ENCODE measurements around the gene SLC25A20.

Gene SLC25A20, protein sequence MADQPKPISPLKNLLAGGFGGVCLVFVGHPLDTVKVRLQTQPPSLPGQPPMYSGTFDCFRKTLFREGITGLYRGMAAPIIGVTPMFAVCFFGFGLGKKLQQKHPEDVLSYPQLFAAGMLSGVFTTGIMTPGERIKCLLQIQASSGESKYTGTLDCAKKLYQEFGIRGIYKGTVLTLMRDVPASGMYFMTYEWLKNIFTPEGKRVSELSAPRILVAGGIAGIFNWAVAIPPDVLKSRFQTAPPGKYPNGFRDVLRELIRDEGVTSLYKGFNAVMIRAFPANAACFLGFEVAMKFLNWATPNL

DNA sequence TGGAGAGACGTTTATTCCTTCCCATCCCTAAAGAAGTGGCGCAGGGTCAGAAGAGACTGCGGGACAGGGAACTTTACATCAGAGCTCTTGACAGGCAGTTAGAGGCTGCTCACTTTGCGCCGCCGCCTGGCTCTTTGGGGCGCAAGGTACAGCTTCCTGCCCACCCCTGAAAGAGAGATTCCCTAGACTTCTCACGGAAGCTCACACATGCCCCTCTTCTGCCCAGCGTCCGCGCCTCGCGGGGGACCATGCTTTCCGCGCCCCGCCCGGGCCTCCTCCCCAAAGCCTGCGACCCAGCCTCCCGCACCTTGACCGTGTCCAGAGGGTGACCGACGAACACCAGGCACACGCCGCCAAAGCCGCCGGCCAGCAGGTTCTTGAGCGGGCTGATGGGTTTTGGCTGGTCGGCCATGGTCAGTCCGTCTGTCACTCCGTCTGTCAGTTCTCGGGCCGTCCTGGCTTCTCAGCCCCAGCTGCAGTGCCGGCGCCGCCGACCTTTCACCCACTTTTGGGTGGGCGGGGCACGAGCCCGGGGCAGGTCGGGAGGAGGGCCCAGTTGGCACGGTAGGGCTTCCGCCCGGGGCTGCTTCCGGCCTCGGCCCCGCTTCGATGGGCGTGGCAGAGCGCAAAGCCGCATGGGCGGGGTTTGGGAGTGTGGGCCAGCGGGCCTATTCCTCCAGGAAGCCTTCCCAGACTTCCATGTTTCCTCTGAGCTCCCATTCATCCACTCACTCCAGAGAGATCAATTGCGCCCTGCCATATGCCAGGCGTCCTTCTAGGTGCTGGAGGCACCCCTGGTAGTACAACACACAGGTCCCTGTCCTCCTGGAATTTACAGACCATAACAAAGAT lies at the start of gene SLC25A20:
Gene SLC25A20, minus strand, starts transcription at position 500 of the 852 bp plus-strand sequence. Its CDS starts 88 bp downstream, at position 412.
- DNase-seq (ENCODE audit: extremely low spot score, insufficient read length, low read depth) = peak; percentile 83
- peak; percentile 96 for FAIRE-seq

DNA sequence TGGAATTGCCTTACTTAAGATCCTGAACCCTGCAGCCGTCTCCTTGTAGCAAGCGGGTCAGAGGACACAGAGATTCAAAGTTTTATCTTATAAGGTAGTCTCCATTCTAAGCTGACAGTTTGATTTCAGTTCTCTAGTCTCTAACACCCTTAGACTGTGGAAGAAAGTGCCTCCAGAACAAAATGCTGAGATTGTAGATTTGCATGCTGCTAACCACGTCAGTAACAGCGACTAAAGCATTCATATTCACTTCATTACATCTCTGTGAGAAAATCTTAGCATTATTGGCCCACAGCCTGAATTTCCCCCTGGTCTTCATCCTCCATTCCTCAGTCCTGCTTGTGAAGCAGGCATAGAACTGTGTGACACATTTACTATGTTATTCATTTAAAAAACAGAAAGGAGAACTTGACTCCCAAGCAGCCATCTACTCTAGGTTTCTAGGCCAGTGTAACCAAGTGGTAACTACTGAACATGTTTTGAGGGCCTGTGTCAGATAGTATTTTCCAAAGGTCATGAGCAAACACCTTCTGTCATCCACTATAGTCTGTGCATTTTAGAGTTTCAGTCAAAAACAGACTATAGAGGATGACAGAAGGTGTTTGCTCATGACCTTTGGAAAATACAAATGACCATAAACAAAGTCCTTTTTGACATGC lies 47.3 kb upstream of the SLC25A20 start:
- FAIRE-seq = peak; percentile 15
- no peak for DNase-seq (ENCODE audit: extremely low spot score, insufficient read length, low read depth)

DNA sequence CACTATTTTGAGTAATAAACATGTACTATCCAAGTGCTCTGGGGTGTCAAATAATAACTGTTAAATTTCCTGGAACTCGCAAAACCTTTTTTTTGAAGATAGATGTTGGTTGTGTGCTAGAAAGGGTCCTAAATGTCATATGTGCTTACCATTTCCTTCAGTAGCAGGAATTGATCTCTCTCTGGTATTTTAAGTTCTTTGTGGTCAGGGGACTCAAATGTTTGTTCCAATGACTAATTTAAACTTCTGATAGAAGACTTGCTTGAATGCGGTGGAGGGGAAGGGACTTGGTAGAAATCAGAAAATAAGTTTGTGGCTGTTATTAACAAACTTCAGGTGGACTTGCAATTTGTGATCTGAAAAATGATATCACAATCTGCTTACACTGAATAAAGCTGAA lies 46.8 kb upstream of the SLC25A20 start:
- DNase-seq (ENCODE audit: extremely low spot score, insufficient read length, low read depth) (no peak), FAIRE-seq (no peak)

DNA sequence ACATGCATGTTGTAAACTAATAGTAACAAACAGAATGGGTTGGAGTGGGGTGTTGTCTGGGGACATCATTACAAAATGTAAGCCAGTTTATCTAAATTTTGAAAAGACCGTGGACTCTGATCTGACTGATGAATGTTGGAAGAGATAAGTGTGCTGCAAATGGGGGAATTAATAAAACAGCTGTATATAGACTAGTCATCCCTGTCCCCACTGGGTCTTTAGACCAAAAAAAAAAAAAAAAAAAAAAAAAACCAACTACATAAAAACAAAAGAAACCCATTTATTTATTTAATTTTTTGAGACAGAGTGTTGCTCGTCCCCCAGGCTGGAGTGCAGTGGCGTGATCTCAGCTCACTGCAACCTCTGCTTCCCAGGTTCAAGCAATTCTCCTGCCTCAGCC lies 40.0 kb upstream of the SLC25A20 start:
- FAIRE-seq (no peak), DNase-seq (ENCODE audit: extremely low spot score, insufficient read length, low read depth) (no peak)

DNA sequence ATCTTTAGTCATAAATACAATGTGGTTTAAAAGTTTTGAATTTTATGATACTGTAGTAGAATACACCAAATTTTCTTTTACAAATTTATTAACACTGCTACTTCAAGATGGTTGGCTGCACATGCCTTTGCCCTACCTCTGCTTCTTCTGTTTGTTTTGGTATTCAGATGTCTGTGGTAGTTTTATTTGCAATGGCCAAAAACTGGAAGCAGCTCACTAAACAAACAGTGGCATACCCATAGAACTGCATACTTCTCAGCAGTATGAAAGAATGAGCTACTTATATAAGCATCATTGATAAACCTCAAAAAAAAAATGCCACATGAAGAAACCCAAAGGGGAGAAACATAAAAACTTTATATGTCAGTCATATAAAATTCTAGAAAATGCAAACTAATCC lies 39.5 kb upstream of the SLC25A20 start:
- FAIRE-seq (no peak), DNase-seq (ENCODE audit: extremely low spot score, insufficient read length, low read depth) (no peak)

DNA sequence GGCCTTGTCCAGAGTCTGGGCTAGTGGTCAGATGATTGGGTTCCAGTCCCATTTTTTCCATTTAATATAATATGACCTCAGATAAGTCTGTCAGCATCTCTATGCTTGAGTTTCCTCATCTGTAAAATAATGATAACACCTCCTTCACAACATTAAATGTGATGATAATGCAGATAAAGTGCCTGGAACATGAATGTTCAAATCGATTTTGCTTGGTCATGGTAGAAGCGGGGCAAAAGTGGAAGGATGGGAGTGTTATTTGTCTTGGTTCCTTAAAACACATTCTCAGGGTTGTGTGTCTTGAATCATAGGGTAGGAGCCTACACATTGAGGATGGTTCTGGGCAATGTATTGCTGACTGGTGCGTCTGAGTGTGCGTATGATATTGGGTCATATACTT lies 36.8 kb upstream of the SLC25A20 start:
- no peak for DNase-seq (ENCODE audit: extremely low spot score, insufficient read length, low read depth)
- no peak for FAIRE-seq

DNA sequence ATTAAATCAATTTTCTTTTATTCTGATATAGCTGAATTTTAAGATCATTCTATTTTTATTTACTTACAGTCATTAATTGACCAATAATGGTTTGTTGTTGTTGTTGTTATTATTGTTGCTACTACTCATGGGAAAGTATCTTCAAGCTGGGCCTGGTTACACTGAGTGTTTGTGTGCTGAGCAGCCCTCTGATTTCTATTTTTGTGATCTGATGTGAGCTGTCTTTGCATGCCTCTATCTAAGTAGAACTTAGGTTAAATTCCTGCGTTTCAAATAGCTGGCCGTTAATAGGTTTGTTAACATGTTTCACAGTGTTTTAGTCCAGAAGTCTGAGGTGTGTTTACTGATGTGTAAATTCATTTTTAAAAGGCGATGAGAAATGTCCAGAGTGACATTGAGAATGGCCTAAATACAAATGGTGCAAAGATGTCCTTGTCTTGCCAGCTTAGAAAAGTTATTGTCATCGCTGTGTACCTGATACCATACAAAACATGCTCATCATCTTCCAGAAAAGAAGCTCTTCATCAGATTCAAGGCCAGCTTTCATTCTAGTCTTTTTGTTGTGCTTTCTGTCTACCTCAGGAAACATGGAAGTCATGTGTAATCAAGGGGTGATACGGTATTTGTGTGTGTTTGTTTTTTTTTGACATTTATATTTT lies 35.8 kb upstream of the SLC25A20 start:
- FAIRE-seq = no peak
- DNase-seq (ENCODE audit: extremely low spot score, insufficient read length, low read depth) = no peak

DNA sequence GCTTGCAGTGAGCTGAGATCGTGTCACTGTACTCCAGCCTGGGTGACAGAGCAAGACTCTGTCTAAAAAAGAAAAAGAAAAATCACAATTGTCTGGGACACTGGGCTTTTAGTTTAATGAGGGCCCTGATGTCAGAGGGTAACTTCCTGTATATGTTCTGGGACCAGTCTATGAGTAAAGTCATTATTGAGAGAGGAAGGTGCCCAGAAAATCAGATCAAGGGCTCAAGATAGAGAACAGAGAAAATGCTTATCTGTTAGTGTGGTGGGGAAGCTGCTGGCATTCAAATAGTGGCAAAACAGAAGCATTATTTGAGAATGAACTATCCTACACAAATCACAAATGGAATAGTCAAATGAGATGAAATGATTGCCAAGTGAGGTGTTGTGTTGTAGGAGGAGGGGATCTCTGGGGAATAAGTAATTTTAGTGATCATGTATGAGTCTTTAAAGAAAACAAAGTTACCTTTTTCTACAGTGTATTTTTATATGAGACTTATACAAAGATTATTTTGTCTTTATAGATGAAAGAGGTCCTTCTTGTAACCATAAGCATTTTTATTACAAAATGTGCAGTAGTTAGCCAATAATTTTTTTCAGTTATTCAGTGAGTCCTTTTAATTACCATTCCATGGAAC lies 33.4 kb upstream of the SLC25A20 start:
- FAIRE-seq = peak; percentile 39
- DNase-seq (ENCODE audit: extremely low spot score, insufficient read length, low read depth) = no peak

DNA sequence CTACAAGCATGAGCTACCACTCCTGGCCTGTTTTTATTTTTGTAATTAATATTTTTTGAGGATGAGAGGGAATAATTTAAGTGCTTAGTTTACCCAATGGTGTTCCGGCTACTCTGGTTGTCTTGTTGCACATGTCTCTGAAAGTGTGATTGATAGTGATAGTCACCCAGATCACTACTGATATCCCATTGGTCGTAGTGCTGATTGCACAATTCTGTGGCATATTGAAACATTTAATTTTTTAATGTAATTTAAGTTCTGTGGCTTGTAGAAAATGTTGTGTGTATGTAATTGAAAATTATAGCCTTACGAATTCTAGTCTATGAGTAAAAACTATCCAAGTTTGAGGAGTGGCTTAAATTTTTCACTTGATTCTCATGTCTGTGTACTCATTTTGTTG lies 31.9 kb upstream of the SLC25A20 start:
- no peak for FAIRE-seq
- no peak for DNase-seq (ENCODE audit: extremely low spot score, insufficient read length, low read depth)

DNA sequence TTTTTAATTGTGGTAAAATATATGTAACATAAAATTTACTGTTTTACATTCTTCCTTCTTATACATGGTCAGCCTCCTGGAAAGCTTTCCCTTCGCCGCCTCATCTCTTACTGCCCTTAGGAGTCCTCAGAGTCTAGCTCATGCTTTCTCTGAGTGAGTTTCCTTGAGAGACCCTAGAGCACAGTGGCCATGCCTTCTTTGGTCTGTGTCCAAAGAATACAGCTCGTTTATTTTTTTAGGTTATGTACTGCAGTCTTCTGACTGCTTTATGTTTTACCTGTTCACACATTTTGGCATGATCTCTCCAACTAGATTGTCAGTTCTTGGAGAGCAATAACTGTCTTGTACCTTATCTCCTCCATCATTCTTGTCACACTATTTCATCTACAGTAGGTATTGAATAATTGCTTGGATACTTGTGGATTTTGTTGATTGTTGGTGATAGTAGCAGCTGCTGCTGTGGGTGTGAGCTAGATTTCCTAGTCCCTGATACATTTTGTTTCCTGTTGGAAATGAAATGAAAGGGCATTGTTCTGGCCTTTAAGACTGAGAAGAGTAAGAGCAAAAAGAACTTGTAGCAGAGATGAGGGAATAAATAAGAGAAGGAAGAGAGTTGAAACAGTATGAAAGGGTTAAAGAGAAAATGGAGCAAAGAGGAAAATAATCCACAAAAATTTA lies 30.8 kb upstream of the SLC25A20 start:
- DNase-seq (ENCODE audit: extremely low spot score, insufficient read length, low read depth) (no peak), FAIRE-seq (no peak)

DNA sequence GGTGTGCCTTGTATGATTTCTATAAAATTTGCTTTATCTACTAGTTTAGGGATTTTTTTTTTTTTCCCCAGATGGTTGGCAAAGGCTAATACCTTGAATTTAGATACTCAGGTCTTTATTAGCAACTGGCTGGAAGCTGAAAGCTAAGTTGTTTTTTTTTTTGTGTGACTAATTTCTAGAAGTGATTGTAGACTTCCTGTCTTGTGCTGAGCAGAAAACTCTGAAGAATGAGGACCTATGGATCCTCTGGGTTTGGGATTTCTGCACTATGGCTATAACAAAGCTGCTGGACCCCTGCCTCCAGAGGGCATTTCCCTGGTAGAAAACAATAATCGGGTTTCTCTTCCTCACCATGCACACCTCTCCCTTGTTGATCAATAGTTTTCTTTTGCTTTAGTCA lies 30.0 kb upstream of the SLC25A20 start:
- DNase-seq (ENCODE audit: extremely low spot score, insufficient read length, low read depth) = no peak
- FAIRE-seq = no peak

DNA sequence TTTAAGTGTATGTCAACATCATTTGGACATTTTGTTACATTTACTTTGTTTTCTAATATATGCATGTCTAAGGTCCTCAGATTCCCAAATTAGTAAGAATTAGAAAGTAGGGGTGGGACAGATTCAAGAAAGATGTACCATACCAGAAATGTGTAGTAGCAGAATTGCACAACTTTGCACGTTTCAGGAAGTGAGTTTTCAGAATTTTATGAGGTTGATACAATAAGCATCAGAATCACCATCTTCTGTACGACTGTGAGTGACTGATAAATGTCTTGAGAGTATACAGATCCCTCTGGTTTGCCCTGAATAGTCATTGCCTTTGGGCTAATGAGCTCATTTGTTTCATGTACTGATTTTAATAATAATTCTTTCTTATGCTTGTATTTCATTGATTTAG lies 29.2 kb upstream of the SLC25A20 start:
- FAIRE-seq (no peak), DNase-seq (ENCODE audit: extremely low spot score, insufficient read length, low read depth) (no peak)

DNA sequence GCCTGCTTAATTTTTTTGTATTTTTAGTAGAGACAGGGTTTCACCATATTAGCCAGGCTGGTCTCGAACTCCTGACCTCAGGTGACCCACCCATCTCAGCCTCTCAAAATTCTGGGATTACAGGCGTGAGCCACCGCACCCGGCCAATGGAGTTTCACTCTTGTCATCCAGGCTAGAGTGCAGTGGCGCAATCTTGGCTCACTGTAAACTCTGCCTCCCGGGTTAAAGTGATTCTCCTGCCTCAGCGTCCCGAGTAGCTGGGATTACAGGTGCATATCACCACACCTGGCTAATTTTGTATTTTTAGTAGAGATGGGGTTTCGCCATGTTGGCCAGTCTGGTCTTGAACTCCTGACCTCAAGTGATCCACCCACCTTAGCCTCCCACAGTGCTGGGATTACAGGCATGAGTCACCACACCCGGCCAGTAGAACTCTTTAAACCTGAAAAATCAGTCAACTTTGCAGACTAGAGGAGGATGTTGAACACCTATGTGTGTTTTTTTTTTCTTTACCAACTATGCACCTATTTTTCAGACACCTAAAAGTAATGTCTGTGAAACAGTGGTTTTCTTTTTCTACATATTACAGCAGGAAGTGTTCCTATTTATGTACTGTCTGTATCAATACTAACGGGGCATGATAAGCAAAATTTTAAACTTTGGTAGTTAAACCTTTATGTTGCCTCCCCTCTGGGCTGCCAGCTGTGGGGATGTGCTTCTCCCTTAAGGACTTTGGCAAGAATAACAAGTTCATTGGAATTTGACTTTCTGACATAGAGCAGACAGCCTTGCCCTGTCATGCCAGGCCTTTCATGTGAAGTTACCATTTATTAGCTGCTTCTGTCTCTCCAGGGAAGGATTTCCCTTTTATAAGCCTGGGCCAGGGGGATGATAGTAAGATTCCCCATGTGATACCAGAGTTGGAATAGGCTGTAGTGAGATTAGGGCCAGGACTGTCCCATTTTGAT lies 28.0 kb upstream of the SLC25A20 start:
- DNase-seq (ENCODE audit: extremely low spot score, insufficient read length, low read depth) (no peak), FAIRE-seq (peak; percentile 51)

DNA sequence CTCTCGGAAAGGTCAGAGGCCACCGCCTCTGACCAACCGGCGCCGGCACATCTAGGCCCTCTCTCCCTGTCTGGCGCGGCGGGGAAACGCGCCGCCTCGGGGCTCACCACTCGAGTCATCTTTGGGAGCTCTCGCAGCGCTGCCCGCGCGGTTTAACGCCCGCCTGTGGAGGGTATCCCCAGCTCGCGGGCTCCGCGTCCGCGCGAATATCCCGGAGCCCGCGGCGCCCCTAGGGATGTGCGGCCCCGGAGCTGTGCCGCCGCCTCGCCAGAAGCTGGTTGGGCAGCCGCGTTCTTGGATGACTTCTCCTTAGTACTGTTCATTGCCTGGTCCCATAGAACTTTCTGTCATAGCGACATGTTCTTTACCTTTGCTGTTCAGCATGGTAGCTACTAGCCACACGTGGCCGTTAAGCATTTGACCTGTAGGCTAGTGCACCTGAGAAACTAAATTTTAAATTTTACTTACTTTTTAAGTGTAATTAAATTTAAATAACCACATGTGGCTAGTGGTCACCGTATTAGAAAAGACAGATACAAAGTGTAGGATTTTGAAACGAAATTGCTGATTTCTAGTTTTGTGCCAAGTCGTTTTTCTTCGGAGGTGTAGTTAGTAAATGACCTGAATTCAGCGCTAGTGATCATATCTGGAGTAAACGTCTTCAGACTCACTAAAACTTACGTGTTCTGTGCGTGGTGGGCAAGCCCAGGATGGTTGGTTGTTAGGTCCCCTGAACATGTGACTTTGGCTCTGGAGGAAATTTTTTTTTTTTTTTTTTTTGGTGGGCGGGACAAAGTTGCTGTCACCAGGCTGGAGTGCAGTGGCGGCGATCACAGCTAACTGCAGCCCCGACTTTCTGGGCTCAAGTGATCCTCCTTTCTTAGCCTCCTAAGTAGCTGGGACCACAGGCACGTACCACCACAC lies 20.8 kb upstream of the SLC25A20 start:
- FAIRE-seq (peak; percentile 92), DNase-seq (ENCODE audit: extremely low spot score, insufficient read length, low read depth) (peak; percentile 38)

DNA sequence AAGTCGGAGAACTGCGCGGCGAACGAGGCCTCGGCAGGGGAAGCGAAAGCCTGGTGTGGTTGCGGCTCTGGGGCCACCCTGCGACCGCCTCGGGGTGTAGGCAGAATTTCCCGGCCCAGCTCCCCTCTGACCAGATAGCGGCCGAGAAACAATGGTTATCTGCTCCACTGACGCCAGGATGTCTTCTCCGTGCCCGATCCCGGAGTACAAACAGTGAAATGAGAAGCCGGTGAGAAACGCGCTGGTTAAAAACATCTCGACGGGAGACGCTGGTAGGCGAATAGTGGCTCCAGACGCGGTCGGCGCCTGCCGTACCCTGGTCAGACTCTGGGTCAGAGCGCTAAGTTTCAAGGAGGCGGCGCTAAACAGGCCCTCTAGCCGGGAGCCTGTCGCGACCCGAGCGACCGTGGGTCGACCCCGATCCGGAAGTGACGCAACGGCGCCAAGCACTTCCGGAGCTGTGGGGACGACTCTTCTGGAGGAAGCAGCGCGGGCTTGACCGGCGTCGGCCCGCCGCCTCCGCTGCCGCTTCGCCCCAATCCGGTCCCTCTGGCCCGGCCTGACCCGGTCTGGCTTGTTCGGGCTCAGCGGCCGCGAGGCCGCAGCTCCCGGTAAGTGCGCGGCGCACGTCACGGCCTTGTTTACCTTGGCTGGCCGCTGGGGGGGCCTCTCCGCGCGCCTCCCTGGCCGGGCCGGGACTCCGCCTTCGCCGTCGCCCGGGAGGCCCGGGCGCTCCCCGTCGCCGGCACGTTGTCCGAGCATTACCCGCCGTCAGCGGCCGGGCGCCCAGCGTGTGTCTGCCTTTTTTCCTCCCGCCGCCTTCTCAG lies 19.9 kb upstream of the SLC25A20 start, which contains the start of gene ARIH2:
Gene ARIH2, plus strand, starts transcription at position 455 of the 827 bp plus-strand sequence. CDS start 8,717 bp downstream, outside the sequence.
- FAIRE-seq (peak; percentile 93), DNase-seq (ENCODE audit: extremely low spot score, insufficient read length, low read depth) (peak; percentile 91)

DNA sequence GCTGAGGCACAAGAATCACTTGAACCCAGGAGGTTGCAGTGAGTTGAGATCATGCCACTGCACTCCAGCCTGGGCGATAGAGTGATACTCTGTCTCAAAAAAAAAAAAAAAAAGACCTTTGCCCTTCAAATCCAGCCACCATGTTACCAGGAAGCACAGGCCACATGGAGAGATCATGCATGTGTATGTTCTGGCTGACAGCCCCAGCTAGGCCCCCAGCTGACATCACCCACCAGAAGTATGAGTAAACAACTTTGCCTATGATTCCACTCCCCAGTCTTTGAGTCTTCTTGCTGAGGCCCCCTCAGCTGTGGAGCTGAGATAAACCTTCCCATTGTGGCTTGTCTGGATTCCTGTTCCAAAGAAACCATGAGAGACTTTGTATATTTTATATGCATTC lies 16.6 kb upstream of the SLC25A20 start:
- FAIRE-seq (no peak), DNase-seq (ENCODE audit: extremely low spot score, insufficient read length, low read depth) (no peak)

Data from GM18507 (cell line).